Amygdala (tissue), 56 donors: ENCODE data around the gene NUMA1.

Experiments used
- DNase-seq, 56 donors: peaks; one replicate each; lab custom pipeline; 2025; lab: John Stamatoyannopoulos, UW

The NUMA1 gene, protein sequence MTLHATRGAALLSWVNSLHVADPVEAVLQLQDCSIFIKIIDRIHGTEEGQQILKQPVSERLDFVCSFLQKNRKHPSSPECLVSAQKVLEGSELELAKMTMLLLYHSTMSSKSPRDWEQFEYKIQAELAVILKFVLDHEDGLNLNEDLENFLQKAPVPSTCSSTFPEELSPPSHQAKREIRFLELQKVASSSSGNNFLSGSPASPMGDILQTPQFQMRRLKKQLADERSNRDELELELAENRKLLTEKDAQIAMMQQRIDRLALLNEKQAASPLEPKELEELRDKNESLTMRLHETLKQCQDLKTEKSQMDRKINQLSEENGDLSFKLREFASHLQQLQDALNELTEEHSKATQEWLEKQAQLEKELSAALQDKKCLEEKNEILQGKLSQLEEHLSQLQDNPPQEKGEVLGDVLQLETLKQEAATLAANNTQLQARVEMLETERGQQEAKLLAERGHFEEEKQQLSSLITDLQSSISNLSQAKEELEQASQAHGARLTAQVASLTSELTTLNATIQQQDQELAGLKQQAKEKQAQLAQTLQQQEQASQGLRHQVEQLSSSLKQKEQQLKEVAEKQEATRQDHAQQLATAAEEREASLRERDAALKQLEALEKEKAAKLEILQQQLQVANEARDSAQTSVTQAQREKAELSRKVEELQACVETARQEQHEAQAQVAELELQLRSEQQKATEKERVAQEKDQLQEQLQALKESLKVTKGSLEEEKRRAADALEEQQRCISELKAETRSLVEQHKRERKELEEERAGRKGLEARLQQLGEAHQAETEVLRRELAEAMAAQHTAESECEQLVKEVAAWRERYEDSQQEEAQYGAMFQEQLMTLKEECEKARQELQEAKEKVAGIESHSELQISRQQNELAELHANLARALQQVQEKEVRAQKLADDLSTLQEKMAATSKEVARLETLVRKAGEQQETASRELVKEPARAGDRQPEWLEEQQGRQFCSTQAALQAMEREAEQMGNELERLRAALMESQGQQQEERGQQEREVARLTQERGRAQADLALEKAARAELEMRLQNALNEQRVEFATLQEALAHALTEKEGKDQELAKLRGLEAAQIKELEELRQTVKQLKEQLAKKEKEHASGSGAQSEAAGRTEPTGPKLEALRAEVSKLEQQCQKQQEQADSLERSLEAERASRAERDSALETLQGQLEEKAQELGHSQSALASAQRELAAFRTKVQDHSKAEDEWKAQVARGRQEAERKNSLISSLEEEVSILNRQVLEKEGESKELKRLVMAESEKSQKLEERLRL (N-terminal part only)

DNA sequence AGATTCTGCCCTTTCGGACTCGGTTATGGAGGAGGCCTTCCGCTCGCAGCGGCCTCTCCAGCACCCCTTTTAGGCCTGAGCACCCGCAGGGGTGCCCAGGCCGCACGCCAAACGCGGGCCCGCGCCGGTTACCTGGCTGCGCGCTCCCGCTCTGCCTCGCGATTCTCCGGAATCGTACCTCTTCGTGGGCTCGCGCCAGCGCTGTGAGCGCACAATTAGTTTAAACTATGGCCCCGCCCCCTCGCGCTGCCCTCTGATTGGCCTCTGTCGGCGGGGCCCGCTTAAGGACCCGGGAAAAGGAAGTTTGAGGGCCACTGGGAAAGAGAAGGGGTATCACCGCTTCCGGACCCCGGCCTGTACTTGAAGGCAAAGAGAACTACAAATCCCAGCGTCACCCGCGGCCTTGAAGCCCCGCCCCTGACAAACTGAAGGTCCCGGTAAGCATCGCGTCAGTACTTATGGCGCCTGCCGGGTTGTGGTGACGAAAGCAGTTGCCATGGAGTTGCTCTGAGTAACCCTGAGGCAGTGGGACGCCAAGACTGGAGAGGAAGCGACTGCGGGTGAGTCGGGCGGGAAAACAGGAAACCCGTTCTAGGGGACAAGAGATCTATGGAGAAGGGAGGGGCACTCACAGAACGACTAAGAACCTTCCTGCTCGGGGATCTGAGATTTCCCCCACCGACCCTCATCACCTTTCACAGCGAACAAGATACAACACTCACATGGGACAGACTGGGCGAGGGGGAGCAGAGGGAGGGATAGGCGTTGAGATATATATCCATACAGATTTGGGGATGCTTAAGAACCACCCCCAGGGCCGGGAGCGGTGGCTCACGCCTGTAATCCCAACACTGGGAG is at the start of gene NUMA1, which contains the start of gene LRRC51:
Gene NUMA1 (minus strand): TSS at position 217 of the 858 bp plus-strand sequence. CDS start 44,599 bp downstream, outside the sequence.
Gene LRRC51 (plus strand): TSS at position 525 of the 858 bp plus-strand sequence. CDS start 8,234 bp downstream, outside the sequence.
- peak; percentile 70 to 100 (median 99) for DNase-seq

DNA sequence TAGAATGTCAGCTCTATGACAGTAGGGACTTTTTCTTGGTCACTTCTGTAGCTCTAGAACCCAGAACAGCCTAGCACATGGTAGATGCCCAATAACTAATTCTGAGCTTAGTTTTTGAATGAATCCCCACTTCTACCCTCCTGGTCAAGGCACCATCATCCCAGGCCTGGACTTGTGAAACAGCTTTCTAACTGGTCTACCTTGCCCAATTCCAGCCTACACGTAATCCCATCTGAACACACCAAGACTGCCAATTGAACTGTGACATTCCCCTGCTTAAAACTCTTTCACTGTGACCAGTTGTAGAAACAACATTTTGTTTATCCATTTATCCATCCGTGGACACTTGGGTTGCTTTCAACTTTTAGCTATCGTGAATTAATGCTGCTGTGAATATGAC is 49.0 kb upstream of the NUMA1 start:
- no peak for DNase-seq

DNA sequence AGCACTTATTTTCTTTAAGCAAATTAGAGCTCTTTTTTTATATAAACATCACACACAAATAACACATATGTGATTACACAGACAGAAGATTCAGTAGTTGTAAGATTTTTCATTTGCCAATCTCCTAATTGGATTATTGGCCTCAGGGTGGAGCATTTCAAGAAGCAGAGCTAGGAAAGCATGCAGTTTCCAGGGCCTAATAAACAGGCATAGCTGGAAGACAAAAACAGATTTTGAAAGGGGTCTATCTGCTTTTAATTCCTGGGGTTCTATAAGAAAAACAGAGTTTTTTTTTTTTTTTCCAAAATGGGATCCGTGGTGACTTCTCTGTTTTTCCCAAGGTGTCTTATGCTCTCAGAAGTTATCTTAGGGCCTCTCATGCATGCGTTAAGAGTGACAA is 47.6 kb upstream of the NUMA1 start:
- no peak for DNase-seq

DNA sequence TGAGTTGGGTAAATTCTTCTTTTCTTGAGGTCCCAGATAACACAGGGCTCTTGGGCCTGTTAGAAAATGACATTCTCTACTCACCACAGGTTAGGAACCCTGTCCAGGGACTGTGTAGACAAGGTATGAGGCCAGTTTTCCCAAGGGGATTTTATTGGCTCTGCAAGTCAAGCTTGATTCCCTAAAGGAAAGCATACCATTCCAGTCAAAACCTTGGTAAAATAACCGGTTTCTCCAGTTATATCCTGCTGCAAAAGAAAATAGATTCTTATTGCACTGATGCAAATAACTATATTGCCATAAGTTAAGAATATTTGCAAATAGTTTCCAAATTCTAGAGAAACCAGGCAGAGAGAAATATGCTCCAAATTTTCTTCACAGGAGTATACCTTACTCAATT is 45.6 kb upstream of the NUMA1 start:
- DNase-seq, result no peak

DNA sequence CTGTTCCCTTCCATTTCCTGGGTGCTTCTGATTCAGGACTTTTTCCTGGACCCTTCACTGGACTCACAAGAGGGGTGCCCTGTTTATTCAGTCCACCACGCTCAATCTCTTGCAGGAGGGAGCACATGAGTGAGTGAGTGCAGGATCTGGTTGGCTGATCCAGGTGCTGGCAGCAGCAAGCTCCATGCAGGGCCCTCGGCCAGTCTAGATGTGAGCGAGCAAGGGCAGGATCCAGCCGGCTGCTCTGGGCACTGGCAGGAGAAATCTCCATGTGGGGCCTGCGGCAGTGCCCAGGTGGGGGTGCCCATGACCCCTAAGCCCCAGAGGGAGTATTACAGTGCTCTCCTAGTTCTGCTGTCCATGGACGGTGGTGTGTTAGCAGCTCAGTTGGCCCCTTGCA is 43.7 kb upstream of the NUMA1 start:
- DNase-seq, result no peak

DNA sequence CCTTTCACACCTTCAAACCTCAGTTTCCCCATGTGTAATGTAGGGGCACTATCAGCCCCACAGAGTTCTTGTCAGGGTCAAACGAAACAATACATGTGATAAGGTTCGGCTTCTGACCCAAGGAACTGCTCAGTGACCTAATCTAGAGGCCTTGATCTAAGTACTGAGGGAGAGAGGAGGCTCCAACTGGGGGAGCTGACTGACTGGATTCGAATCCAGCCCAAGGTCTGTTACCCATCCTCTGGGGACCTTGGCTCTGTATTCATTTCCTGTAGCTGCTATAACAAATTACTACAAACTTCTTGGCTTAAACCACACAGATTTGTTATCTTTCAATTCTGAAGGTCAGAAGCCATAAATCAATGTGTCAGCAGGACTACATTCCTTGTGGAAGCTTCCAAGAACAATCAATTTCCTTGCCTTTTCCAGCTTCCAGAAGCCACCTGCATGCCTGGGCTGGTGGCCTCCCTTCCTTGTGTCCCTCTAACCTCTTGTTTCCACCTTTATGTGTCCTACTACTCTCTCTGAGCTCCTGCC is 42.8 kb upstream of the NUMA1 start:
- DNase-seq, result no peak

DNA sequence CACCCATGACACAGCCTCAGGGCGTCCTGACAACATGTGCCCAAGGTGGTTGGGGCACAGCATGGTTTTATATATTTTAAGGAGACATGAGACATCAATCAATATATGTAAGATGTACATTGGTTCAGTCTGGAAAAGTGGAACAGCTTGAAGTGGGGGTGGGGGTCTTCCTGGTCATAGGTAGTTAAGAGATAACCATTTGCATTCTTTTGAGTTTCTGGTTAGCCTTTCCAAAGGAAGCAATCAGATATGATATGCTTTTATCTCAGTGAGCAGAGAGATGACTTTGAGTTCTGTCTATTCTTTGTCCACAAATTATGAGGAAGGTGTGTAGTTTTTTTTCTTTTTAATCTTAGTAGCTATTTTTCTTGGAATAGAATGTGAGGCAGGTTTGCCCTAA is 42.3 kb upstream of the NUMA1 start:
- no peak for DNase-seq

DNA sequence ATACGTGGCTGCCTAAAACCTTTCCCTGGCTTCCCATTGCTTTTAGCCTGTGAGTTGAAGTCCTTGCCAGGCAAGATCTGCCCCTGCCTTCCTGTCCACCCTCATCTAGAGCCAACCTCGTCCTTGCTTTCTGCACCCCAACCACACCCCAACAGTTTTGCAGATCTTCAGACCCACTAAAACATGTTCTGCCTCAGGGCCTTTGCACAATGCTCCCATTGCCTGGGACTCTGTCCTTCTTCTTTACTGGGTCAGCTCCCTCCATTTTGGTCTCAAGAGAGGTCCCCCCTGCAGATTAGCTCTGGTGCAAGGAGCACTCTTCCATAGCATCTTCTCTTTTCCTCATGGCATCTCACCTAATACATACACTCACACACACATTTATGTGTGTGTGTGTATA is 40.6 kb upstream of the NUMA1 start:
- no peak for DNase-seq

DNA sequence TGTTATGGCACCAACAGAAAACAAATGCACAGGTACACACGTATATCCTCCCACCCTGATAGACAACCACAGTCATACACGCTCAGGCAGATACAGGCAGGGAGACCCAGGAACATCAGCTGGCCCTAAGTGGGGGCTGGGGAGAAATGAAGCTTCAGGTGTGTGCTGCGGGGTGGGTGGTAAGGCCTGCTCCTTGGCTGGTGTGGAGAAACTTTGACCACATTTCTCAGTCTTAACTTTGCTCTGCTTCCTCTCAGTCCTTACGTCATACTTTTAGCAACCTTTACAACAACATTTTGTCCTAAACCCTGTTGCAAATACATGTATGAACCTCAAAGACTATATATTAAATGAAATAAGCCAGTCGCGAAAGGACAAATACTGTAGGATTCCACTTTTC is 38.9 kb upstream of the NUMA1 start:
- DNase-seq, result no peak

DNA sequence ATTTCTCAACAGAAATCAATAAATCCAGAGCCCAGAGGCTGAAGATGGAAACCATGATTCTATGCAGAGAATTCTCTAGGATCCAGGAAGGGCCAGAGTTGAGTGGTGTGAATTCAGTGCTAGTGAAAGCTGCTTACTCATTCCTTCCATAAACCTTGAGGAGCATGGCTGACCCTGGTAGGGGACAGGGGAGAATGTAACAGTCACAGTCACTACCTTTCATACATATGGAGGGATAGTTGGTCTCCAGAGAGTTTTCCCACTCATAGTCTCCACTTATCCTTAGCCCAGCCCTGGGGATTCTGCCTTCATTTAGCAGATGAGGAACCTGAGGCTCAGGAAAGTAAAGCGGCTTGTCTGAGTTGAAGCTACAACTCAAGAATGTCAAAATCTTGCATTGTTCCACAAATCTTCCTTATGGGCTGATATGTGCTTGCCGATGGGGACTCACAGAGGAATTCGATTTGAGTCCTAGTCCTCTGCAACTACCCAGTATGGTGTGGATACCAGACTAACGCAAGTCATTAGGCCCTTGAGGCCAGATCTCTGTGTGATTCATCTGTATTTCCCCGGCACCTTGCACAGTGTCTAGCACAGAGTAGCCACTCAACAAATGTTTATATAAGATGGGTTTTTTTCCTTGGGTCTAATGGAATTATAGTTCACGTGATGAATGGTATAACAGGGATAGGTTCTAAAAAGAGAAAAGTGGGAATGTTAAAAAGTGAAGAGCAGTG is 35.8 kb upstream of the NUMA1 start:
- DNase-seq, result no peak

DNA sequence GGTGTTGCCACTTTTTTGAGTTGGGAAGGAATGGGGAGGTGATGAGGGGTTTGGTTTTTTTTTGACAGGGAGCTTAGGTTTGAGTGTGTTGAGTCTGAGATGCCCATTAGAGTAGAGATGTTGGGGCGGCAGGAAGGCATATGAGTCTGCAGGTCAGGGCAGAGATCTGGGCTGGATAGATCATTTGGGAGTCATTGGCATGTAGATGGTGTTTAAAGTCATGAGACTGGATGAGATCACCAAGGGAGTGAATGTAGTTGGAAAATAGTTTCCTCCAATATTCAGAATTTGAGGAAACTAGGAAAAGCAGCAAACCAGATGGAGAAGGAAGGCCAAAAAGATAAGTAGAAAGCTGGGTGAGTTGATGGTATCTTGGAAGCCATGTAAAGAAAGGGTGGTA is 34.2 kb upstream of the NUMA1 start:
- no peak for DNase-seq

DNA sequence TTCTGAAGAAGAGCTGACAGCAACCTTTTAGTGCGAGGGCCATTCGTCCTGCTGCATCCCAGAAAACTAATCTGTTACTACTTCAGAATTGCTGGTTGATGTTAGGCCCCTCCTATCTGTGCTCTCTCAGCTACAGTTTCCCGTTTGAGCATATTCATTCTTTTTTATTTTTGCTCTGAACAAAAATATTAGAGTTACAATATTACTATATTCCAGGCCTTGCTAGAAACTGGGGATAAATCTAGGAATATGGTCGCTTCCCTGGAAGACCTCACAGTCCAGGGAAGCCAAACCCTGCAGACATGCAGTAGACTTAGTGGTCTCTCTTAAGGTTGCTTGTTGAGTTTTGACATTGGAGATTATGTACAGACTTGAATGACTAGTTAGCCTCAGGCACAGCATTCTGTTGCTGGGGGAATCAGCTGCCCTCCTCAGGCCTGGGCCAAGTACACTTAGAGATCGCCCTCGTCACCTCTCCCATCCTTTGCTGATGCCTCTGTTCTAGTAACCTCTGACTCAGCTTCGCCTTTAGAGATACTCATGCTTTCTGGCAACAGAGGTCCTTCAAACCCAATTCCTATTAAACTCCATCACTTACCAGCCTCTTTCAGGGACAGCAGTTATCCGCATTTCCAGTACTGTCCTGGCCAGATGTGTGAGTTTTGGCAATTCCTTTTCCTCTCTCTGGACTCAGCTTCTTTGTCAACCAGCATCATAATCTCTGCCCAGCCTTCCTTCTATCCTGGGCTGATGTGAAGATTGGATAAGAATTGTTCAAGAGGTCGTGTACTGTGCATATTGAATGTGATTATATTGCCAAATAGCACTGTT is 32.9 kb upstream of the NUMA1 start:
- DNase-seq, result no peak

DNA sequence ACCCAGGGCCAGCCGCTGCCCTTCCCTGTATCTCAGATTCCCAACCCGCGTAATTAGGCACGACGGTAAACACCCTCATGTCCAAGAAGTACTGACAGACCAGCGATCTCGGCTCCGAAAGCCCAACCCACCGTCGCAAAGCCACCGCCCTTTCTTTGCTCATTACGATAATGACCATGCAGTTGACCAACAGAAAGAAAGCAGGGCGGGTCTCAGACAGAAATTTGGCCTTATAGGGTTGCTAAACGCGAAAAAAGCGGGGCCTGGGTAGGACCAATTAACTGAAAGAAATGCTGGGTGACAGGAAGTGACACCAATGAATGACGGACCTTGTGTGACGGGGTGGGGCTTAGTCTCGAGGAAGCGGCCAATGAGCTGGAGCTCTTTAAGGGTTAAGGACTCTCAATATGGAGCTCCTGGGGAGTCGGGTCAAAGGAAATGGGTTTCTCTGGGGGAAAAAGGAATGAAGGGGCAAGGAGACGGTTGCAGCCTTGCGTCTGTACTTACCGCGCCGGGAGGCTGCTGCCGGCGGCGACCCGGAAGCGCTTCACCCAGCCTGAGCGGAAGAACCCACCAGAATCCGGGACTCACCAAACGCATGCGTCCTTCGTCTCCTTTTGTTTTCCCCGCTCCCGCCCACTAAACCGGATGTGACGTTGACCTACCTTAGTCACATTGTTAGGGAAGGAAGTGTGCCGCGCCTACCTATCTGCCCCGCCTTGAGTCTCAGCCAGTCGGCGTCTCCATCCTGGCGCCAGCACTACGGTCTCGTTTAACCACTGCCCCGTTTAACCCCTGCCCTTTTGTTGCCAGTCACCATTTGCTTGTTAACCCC is 32.0 kb upstream of the NUMA1 start, which contains the start of gene ANAPC15:
Gene ANAPC15 (minus strand): TSS at position 553 of the 835 bp plus-strand sequence. CDS start 1,419 bp downstream, outside the sequence.
- DNase-seq, result peak; percentile 72 to 99 (median 97)

DNA sequence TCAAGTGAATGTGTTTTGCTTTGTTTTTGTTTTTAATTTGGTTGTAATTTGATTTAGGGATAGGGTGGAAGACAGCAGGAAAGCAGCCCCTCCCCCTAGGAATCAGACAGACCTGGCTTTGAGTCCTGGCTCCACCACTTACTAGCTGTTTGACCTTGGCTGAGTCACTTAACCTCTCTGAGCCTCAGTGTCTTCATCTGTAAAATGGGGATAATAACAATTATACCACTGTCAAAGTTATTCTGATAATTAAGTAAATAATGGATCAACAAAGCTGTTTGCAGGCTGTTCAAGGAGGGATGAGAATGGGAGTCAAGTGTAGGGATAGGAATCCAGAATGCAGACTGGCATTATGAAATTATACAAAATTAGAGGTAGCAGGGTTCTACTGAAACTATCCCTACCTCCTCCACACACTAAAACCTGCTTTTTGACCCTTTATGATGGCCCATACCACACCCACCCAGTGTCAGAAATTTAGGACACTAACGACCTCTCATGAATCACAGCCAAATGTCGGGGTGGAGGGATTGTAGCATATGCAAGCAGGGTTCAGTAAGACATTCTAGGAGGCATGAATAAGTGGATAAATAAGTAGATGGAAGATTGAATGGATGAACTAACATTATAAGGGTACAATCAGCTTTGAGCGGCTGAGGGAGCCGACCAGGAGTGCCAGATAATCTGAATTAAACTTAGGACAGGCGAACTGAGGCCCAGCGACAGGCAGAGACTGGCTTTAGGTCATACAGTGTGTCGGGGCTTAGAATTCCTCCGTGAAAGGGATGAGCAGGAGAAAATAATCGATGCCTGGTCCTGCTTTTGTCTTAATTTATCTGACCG is 31.2 kb upstream of the NUMA1 start:
- no peak for DNase-seq

DNA sequence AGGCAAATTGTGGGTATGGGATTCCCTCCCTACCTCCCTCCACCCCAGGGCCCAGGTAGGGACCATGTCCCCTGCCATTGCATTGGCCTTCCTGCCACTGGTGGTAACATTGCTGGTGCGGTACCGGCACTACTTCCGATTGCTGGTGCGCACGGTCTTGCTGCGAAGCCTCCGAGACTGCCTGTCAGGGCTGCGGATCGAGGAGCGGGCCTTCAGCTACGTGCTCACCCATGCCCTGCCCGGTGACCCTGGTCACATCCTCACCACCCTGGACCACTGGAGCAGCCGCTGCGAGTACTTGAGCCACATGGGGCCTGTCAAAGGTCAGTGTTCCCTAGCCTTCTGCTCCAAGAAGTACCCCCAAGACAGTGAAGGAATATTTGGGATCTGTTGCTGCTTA is 25.5 kb upstream of the NUMA1 start, which contains the start of gene TOMT:
Gene TOMT (plus strand): TSS at position 37 of the 400 bp plus-strand sequence. CDS start 28 bp downstream, at position 65.
- no peak for DNase-seq

DNA sequence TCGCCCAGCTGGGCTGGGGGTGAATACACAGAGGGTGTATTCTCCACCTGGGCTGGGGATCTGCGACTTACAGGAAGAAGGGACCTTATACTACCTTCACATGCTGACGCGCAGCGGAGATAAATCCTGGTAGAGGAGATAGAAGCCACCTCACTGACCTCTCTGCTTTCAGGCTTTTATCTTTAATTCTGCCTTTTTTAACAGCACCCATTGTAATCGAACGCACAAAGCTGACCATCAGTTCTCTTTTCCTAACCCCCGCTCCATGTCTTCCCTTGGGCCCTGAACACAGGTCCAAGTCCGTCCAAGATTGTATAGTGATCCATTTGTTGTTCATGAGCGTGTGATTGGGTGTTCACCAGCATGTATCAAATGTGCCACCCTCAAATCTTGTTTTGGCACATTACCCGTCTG is 23.4 kb upstream of the NUMA1 start:
- no peak for DNase-seq
